ENCODE results near the gene JAK2. TPM values are rescaled to one million over a fixed set of nuclear protein-coding genes. Genes with fewer than 3 reads are reported as not detected.

JAK2 gene
- total RNA-seq, 4 donors from 2014 or later, result 23.7 to 39.6 (median 37.8) TPM

DNA sequence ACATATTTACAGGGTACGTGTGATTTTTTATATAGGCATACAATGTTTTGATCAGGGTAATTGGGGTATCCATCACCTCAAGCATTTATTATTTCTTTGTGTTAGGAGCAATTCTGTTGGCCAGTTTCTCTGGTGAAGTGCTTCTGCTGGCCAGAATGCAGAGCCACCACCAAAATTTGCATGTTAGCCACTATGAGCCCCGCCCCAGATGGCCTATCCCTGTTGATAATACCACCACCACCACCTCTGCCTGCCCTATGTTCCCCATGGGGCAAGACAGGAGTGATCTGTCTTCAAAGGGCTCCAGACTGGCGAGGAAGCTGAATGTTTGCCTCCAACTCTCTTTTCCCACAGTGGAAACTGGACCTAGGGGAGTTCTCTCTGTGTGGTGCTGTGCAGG, 26.0 kb upstream of the JAK2 start:
- DNase-seq (ENCODE audit: low spot score in 2 of 2), result no peak
- TF ChIP-seq EP300 (IDR thresholded peaks at IDR 0.05) (no peak), POLR2A (IDR thresholded peaks at IDR 0.05) (no peak)
- TF ChIP-seq, protein P1, sequence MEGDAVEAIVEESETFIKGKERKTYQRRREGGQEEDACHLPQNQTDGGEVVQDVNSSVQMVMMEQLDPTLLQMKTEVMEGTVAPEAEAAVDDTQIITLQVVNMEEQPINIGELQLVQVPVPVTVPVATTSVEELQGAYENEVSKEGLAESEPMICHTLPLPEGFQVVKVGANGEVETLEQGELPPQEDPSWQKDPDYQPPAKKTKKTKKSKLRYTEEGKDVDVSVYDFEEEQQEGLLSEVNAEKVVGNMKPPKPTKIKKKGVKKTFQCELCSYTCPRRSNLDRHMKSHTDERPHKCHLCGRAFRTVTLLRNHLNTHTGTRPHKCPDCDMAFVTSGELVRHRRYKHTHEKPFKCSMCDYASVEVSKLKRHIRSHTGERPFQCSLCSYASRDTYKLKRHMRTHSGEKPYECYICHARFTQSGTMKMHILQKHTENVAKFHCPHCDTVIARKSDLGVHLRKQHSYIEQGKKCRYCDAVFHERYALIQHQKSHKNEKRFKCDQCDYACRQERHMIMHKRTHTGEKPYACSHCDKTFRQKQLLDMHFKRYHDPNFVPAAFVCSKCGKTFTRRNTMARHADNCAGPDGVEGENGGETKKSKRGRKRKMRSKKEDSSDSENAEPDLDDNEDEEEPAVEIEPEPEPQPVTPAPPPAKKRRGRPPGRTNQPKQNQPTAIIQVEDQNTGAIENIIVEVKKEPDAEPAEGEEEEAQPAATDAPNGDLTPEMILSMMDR (IDR thresholded peaks at IDR 0.05), result no peak
- Histone ChIP-seq H3K4me3 (no peak overlapping the region), H3K9me3 (peaks cover 0 to 7% (median 0%) of the 10 kb centered on the region in 4 donors), H3K36me3 (no peaks in the 10 kb centered on the region), H3K4me1 (no peaks in the 10 kb centered on the region), H3K27ac (no peak overlapping the region), H3K27me3 (no peaks in the 10 kb centered on the region)
- 79 to 89% methylated on average over 3 of the region's 3 CpGs for WGBS, 2 donors

DNA sequence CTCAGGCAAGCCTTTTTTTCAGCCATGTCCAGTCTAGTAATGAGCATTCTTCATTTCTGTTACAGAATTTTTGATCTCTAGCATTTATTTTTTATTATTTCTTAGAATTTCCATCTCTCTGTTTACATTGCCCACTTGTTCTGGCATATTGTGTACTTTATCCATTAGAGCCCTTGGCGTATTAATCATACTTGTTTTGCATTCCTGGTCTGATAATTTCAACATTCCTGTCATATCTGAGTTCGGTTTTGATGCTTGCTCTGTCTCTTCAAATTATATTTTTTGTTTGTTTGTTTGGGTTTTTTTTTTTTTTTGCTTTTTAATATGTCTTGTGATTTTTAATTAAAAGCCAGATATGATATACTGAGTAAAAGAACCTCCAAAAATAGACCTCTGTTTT, 23.0 kb upstream of the JAK2 start:
- Histone ChIP-seq H3K27ac (no peak overlapping the region), H3K4me1 (no peaks in the 10 kb centered on the region), H3K27me3 (no peaks in the 10 kb centered on the region), H3K4me3 (no peak overlapping the region), H3K9me3 (peaks cover 0 to 10% (median 0%) of the 10 kb centered on the region in 4 donors), H3K36me3 (no peaks in the 10 kb centered on the region)
- 64 to 70% methylated on average over 2 of the region's 2 CpGs for WGBS, 2 donors
- no peak for DNase-seq (ENCODE audit: low spot score in 2 of 2)
- no peak for TF ChIP-seq POLR2A (IDR thresholded peaks at IDR 0.05)
- no peak for TF ChIP-seq EP300 (IDR thresholded peaks at IDR 0.05)
- TF ChIP-seq, protein P1 (IDR thresholded peaks at IDR 0.05), result no peak

DNA sequence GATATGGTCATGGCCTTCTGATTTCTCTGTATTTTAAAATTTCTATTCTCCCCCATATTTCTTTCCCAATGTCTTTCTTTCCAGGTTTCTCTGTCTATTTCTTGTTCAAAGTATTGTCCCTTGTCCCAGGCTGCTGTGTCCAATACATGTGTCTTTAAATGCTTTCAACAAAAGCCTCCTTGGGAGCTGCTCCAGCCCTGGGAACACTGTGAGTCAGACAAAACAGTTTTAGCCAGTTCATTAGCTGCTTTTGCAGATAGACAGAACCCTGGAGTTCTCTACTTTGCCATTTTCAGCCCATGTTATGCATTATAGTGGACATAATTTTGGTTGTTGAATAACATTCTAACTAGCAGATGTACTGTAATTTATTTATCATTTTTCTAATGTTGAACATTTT, 20.5 kb upstream of the JAK2 start:
- no peak for DNase-seq (ENCODE audit: low spot score in 2 of 2)
- no peaks in the 10 kb centered on the region for H3K27me3 ChIP-seq
- H3K36me3 ChIP-seq, result no peaks in the 10 kb centered on the region
- TF ChIP-seq, protein P1 (IDR thresholded peaks at IDR 0.05), result no peak
- TF ChIP-seq EP300 (IDR thresholded peaks at IDR 0.05), result no peak
- no peak for TF ChIP-seq POLR2A (IDR thresholded peaks at IDR 0.05)
- H3K9me3 ChIP-seq, result peaks cover 0 to 10% (median 0%) of the 10 kb centered on the region in 4 donors
- no peak overlapping the region for H3K27ac ChIP-seq
- no peaks in the 10 kb centered on the region for H3K4me1 ChIP-seq
- no peak overlapping the region for H3K4me3 ChIP-seq

DNA sequence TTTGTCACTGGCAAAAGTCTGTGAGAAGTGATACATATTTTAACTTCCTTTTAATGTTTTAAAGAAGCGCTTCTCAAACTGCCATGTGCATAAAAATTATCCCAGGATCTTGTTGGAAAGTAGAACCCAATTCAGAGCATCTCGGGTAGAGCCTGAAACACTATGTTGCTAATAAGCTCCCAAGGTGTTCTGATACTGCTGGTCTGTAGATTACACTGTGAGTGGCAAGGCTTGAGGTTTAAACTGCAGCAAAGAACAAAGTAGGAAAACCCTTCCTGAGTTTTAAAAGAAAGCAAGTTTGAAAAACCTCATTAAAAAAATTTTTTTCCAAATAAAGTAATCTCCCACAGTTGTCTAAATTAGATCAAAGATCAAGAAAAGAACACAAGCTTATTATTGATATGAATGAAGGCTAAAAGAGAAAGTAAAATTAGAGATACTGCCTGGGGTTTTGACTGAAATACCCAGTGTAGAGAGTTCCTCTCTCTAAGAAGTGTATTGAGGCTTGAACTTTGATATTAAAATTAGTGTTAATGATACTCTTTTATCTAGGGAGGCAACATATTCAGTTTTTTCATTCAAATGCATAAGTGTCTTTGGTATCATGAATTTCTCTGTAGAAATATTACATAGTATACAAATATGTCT, 19.8 kb upstream of the JAK2 start:
- TF ChIP-seq POLR2A (IDR thresholded peaks at IDR 0.05), result no peak
- no peak for TF ChIP-seq EP300 (IDR thresholded peaks at IDR 0.05)
- TF ChIP-seq, protein P1 (IDR thresholded peaks at IDR 0.05), result no peak
- Histone ChIP-seq H3K4me3 (no peak overlapping the region), H3K9me3 (peaks cover 0 to 10% (median 0%) of the 10 kb centered on the region in 4 donors), H3K27me3 (no peaks in the 10 kb centered on the region), H3K27ac (no peak overlapping the region), H3K36me3 (no peaks in the 10 kb centered on the region), H3K4me1 (no peaks in the 10 kb centered on the region)
- WGBS, 2 donors, result 75 to 80% methylated on average over 2 of the region's 2 CpGs
- no peak for DNase-seq (ENCODE audit: low spot score in 2 of 2)

DNA sequence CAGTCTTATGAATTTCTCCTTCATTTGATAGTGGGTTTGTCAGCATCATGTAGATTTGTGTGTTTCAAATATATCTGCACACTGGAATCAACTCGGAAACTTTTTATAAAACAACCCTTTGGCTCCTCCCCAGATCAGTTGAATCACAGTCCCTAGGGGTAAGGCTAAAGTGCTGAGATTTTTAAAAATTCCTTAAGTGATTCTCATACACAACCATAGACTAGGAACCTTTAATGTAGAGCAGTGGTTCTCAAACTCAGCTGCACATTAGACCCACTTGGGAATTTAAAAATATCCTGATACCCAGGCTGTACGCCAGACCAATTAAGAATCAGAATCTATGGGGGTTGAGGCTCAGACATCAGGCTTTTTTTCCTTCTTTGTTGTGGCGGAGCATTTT, 17.5 kb upstream of the JAK2 start:
- no peaks in the 10 kb centered on the region for H3K4me1 ChIP-seq
- H3K27me3 ChIP-seq, result no peaks in the 10 kb centered on the region
- H3K4me3 ChIP-seq, result no peak overlapping the region
- peaks cover 0 to 10% (median 0%) of the 10 kb centered on the region in 4 donors for H3K9me3 ChIP-seq
- WGBS, 2 donors, result 59 to 60% methylated on average over 3 of the region's 3 CpGs
- H3K36me3 ChIP-seq, result no peaks in the 10 kb centered on the region
- DNase-seq (ENCODE audit: low spot score in 2 of 2), result no peak
- no peak overlapping the region for H3K27ac ChIP-seq
- TF ChIP-seq EP300 (IDR thresholded peaks at IDR 0.05) (no peak), POLR2A (IDR thresholded peaks at IDR 0.05) (no peak)
- TF ChIP-seq, protein P1 (IDR thresholded peaks at IDR 0.05), result no peak

Measured in tibial nerve (tissue), 4 donors.